Measurements from ENCODE around the gene CLIC5. TPM values are rescaled to one million over a fixed set of nuclear protein-coding genes. Genes with fewer than 3 reads are reported as not detected.

The CLIC5 gene
- polyA plus RNA-seq, 1 donor from 2014 or later: 0.22 TPM

- Histone ChIP-seq H3K36me3 (ENCODE audit: insufficient read depth, low read length) (no peaks in the 10 kb centered on the region), H3F3A (ENCODE audit: insufficient read depth, low read length, poor library complexity, severe bottlenecking) (no peaks in the 10 kb centered on the region), H3K79me2 (replicated peaks; ENCODE audit: insufficient read depth, low read length) (no peaks in the 10 kb centered on the region), H2AFZ (ENCODE audit: low read depth, low read length) (no peak overlapping the region), H3K4me3 (ENCODE audit: low read length) (no peak overlapping the region), H3K9me3 (ENCODE audit: low read length) (no peaks in the 10 kb centered on the region), H3K9ac (ENCODE audit: low read length) (no peak overlapping the region), H3K27ac (ENCODE audit: low read length) (no peak overlapping the region), H3K4me2 (ENCODE audit: low read length) (no peak overlapping the region), H3K27me3 (ENCODE audit: insufficient read depth, low read depth, low read length) (no peaks in the 10 kb centered on the region), H3K9me2 (ENCODE audit: insufficient read depth, low read length) (no peaks in the 10 kb centered on the region), H4K20me1 (ENCODE audit: insufficient read depth) (no peaks in the 10 kb centered on the region)
- no peak for TF ChIP-seq POLR2AphosphoS5 (IDR thresholded peaks at IDR 0.05)
- no peak for TF ChIP-seq REST (IDR thresholded peaks at IDR 0.05; ENCODE audit: borderline replicate concordance)
- no peak for TF ChIP-seq EP300 (conservative IDR thresholded peaks at IDR 0.05; ENCODE audit: poor library complexity, severe bottlenecking)
- TF ChIP-seq TAF1 (IDR thresholded peaks at IDR 0.05; ENCODE audit: low read depth): no peak
- no peak for TF ChIP-seq CTCF (IDR thresholded peaks at IDR 0.05; ENCODE audit: poor library complexity, severe bottlenecking)
- TF ChIP-seq SMC3 (conservative IDR thresholded peaks at IDR 0.05; ENCODE audit: poor library complexity): no peak
- TF ChIP-seq MXI1 (conservative IDR thresholded peaks at IDR 0.05; ENCODE audit: poor library complexity, severe bottlenecking): no peak
- no peak for TF ChIP-seq EZH2 (IDR thresholded peaks at IDR 0.05; ENCODE audit: borderline replicate concordance, insufficient read depth, low read length, poor library complexity, severe bottlenecking)
- no peak for TF ChIP-seq RAD21 (conservative IDR thresholded peaks at IDR 0.05)
Observed at GRCh38 chr6:45965007-45965406, 50.7 kb downstream of the CLIC5 start.

GRCh38 chr6:45964300-45964699 is 51.4 kb downstream of the CLIC5 start:
- TF ChIP-seq TAF1 (IDR thresholded peaks at IDR 0.05; ENCODE audit: low read depth) (no peak), EZH2 (IDR thresholded peaks at IDR 0.05; ENCODE audit: borderline replicate concordance, insufficient read depth, low read length, poor library complexity, severe bottlenecking) (no peak), EP300 (conservative IDR thresholded peaks at IDR 0.05; ENCODE audit: poor library complexity, severe bottlenecking) (no peak), REST (IDR thresholded peaks at IDR 0.05; ENCODE audit: borderline replicate concordance) (no peak), POLR2AphosphoS5 (IDR thresholded peaks at IDR 0.05) (no peak), RAD21 (conservative IDR thresholded peaks at IDR 0.05) (no peak), CTCF (IDR thresholded peaks at IDR 0.05; ENCODE audit: poor library complexity, severe bottlenecking) (no peak), SMC3 (conservative IDR thresholded peaks at IDR 0.05; ENCODE audit: poor library complexity) (no peak), MXI1 (conservative IDR thresholded peaks at IDR 0.05; ENCODE audit: poor library complexity, severe bottlenecking) (no peak)

More at GRCh38 chr6:45964300-45964699, 51.4 kb downstream of the CLIC5 start:
- Histone ChIP-seq H3K79me2 (replicated peaks; ENCODE audit: insufficient read depth, low read length) (no peaks in the 10 kb centered on the region), H3F3A (ENCODE audit: insufficient read depth, low read length, poor library complexity, severe bottlenecking) (no peaks in the 10 kb centered on the region), H3K36me3 (ENCODE audit: insufficient read depth, low read length) (no peaks in the 10 kb centered on the region), H3K9me3 (ENCODE audit: low read length) (no peaks in the 10 kb centered on the region), H2AFZ (ENCODE audit: low read depth, low read length) (no peak overlapping the region), H3K9me2 (ENCODE audit: insufficient read depth, low read length) (no peaks in the 10 kb centered on the region), H3K9ac (ENCODE audit: low read length) (no peak overlapping the region), H3K4me3 (ENCODE audit: low read length) (no peak overlapping the region), H3K27me3 (ENCODE audit: insufficient read depth, low read depth, low read length) (no peaks in the 10 kb centered on the region), H3K4me2 (ENCODE audit: low read length) (no peak overlapping the region), H4K20me1 (ENCODE audit: insufficient read depth) (no peaks in the 10 kb centered on the region), H3K27ac (ENCODE audit: low read length) (no peak overlapping the region)
